ENCODE results near the gene VPS37D. TPM values are rescaled to one million over a fixed set of nuclear protein-coding genes. Genes with fewer than 3 reads are reported as not detected.
A peak's percentile ranks its signal among the peaks of the same experiment; 100 is the strongest.

The VPS37D gene
- total RNA-seq, 1 experiment from 2014 or later, result 0.85 TPM

GRCh38 chr7:73671857-73672445 lies 4.3 kb downstream of the VPS37D start:
- Histone ChIP-seq H4K5ac (ENCODE audit: insufficient read length, low read depth, low read length) (no peak overlapping the region), H3K56ac (ENCODE audit: insufficient read length, low read depth, low read length) (no peak overlapping the region), H3K18ac (ENCODE audit: insufficient read length, low read depth, low read length) (no peak overlapping the region), H2BK120ac (ENCODE audit: low read depth, low read length, poor library complexity, severe bottlenecking) (no peak overlapping the region), H3K14ac (ENCODE audit: insufficient read depth, low read length) (no peak overlapping the region), H3K27ac (ENCODE audit: insufficient read length, low read depth, low read length) (no peak overlapping the region), H3T11ph (ENCODE audit: low read length) (no peak overlapping the region), H4K91ac (ENCODE audit: insufficient read length, low read depth, low read length) (no peak overlapping the region), H3K9ac (ENCODE audit: extremely low read depth, insufficient read length, low read length) (no peak overlapping the region), H2BK5ac (ENCODE audit: insufficient read length, low read length) (no peak overlapping the region), H2BK15ac (ENCODE audit: low read depth, low read length) (no peak overlapping the region), H2AFZ (ENCODE audit: low read length) (no peak overlapping the region), H3K23ac (ENCODE audit: insufficient read length, low read depth, low read length) (no peak overlapping the region), H4K20me1 (ENCODE audit: control insufficient read depth, insufficient read depth, insufficient read length) (no peaks in the 10 kb centered on the region), H3K4ac (ENCODE audit: low read depth, low read length) (no peak overlapping the region), H4K8ac (replicated peaks; ENCODE audit: insufficient read length, low read depth, low read length) (no peak overlapping the region), H2BK12ac (ENCODE audit: insufficient read length, low read depth, low read length) (no peak overlapping the region), H3K4me2 (ENCODE audit: insufficient read depth, insufficient read length, low read length) (no peak overlapping the region), H2AK5ac (ENCODE audit: insufficient read length, low read length) (no peak overlapping the region), H3K79me2 (ENCODE audit: insufficient read depth, low read length) (no peaks in the 10 kb centered on the region), H3K27me3 (ENCODE audit: insufficient read depth, low read length) (no peaks in the 10 kb centered on the region), H3K4me1 (ENCODE audit: insufficient read depth, low read length) (no peaks in the 10 kb centered on the region), H2BK20ac (ENCODE audit: low read depth, low read length, poor library complexity, severe bottlenecking) (no peak overlapping the region), H3K79me1 (ENCODE audit: insufficient read depth, low read depth, low read length, poor library complexity, severe bottlenecking) (no peaks in the 10 kb centered on the region), H3K23me2 (ENCODE audit: insufficient read length, low read depth, low read length, poor library complexity, severe bottlenecking) (peaks cover 10% of the 10 kb centered on the region), H3K9me3 (ENCODE audit: control insufficient read depth, low read depth, low read length) (no peaks in the 10 kb centered on the region)
- H3K9me3 Mint-ChIP-seq, result no peaks in the 10 kb centered on the region
- peaks cover 9% of the 10 kb centered on the region for H3K27me3 Mint-ChIP-seq (ENCODE audit: low read depth)
- WGBS (ENCODE audit: extremely low coverage, insufficient read length, low lambda C conversion rate), result no CpG with 5 or more reads among the region's 15 CpGs
- H3K4me3 Mint-ChIP-seq, result 0 out of 5 replicates have a peak overlapping the region, but pooled peaks of 1 of the 2 experiments have one; percentile 9
- peaks cover 0 to 7% (median 4%) of the 10 kb centered on the region in 3 experiments; a peak in 3 of 7 replicates for H3K36me3 Mint-ChIP-seq (ENCODE audit: insufficient read depth in 1 of 3, low read depth in 3 of 3)
- peak overlapping the region in 2 of 3 experiments; percentile 27 to 86; a peak in 3 of 7 replicates for H3K27ac Mint-ChIP-seq
- no peak for DNase-seq
- H3K4me1 Mint-ChIP-seq, result peaks cover 6 to 26% of the 10 kb centered on the region in 2 experiments
- TF ChIP-seq, protein P1, sequence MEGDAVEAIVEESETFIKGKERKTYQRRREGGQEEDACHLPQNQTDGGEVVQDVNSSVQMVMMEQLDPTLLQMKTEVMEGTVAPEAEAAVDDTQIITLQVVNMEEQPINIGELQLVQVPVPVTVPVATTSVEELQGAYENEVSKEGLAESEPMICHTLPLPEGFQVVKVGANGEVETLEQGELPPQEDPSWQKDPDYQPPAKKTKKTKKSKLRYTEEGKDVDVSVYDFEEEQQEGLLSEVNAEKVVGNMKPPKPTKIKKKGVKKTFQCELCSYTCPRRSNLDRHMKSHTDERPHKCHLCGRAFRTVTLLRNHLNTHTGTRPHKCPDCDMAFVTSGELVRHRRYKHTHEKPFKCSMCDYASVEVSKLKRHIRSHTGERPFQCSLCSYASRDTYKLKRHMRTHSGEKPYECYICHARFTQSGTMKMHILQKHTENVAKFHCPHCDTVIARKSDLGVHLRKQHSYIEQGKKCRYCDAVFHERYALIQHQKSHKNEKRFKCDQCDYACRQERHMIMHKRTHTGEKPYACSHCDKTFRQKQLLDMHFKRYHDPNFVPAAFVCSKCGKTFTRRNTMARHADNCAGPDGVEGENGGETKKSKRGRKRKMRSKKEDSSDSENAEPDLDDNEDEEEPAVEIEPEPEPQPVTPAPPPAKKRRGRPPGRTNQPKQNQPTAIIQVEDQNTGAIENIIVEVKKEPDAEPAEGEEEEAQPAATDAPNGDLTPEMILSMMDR (conservative IDR thresholded peaks at IDR 0.05), result no peak

Data from H9 (cell line).